ENCODE results near the gene EPHA6. TPM values are rescaled to one million over a fixed set of nuclear protein-coding genes. Genes with fewer than 3 reads are reported as not detected.
"Not testable (repeated sequence)": the region's sequence is repeated elsewhere in the genome, so short reads cannot be mapped to it uniquely, and the experiment has no call there.

Gene EPHA6
- total RNA-seq, 1 donor from 2014 or later = not detected

- no peaks in the 10 kb centered on the region for H3K9me3 Mint-ChIP-seq
- no peak for DNase-seq (ENCODE audit: low spot score)
- intact Hi-C loops (cut with micrococcal nuclease) = no loop called here
- no peaks in the 10 kb centered on the region for H3K36me3 Mint-ChIP-seq (ENCODE audit: low read depth)
- no peaks in the 10 kb centered on the region for H3K27me3 Mint-ChIP-seq (ENCODE audit: insufficient read depth)
- no peak overlapping the region for H3K27ac Mint-ChIP-seq
- no peaks in the 10 kb centered on the region for H3K4me1 Mint-ChIP-seq (ENCODE audit: low read depth)
- no peak overlapping the region for H3K4me3 Mint-ChIP-seq
These were observed 144.5 kb downstream of the EPHA6 start for GRCh38 chr3:96958856-96959255.

- no peak for DNase-seq (ENCODE audit: low spot score)
- H3K4me3 Mint-ChIP-seq = no peak overlapping the region
- no peaks in the 10 kb centered on the region for H3K27me3 Mint-ChIP-seq (ENCODE audit: insufficient read depth)
- H3K9me3 Mint-ChIP-seq = no peaks in the 10 kb centered on the region
- no peaks in the 10 kb centered on the region for H3K4me1 Mint-ChIP-seq (ENCODE audit: low read depth)
- intact Hi-C loops (cut with micrococcal nuclease) = no loop called here
- no peaks in the 10 kb centered on the region for H3K36me3 Mint-ChIP-seq (ENCODE audit: low read depth)
- H3K27ac Mint-ChIP-seq = no peak overlapping the region
These were observed 145.1 kb downstream of the EPHA6 start for GRCh38 chr3:96959474-96959873.

GRCh38 chr3:96959901-96960641 lies 145.7 kb downstream of the EPHA6 start:
- intact Hi-C loops (cut with micrococcal nuclease) = no loop called here
- Mint-ChIP-seq H3K27ac (no peak overlapping the region), H3K9me3 (no peaks in the 10 kb centered on the region), H3K36me3 (ENCODE audit: low read depth) (no peaks in the 10 kb centered on the region), H3K27me3 (ENCODE audit: insufficient read depth) (no peaks in the 10 kb centered on the region), H3K4me3 (no peak overlapping the region), H3K4me1 (ENCODE audit: low read depth) (no peaks in the 10 kb centered on the region)
- DNase-seq (ENCODE audit: low spot score) = no peak

GRCh38 chr3:96960661-96961330 lies 146.4 kb downstream of the EPHA6 start:
- intact Hi-C loops (cut with micrococcal nuclease) = no loop called here
- H3K36me3 Mint-ChIP-seq (ENCODE audit: low read depth) = no peaks in the 10 kb centered on the region
- no peaks in the 10 kb centered on the region for H3K4me1 Mint-ChIP-seq (ENCODE audit: low read depth)
- no peak overlapping the region for H3K27ac Mint-ChIP-seq
- no peaks in the 10 kb centered on the region for H3K9me3 Mint-ChIP-seq
- no peaks in the 10 kb centered on the region for H3K27me3 Mint-ChIP-seq (ENCODE audit: insufficient read depth)
- DNase-seq (ENCODE audit: low spot score) = no peak
- H3K4me3 Mint-ChIP-seq = no peak overlapping the region

- no peaks in the 10 kb centered on the region for H3K4me1 Mint-ChIP-seq (ENCODE audit: low read depth)
- no peak overlapping the region for H3K4me3 Mint-ChIP-seq
- H3K9me3 Mint-ChIP-seq = no peaks in the 10 kb centered on the region
- no peaks in the 10 kb centered on the region for H3K36me3 Mint-ChIP-seq (ENCODE audit: low read depth)
- H3K27me3 Mint-ChIP-seq (ENCODE audit: insufficient read depth) = no peaks in the 10 kb centered on the region
- no peak for DNase-seq (ENCODE audit: low spot score)
- H3K27ac Mint-ChIP-seq = no peak overlapping the region
- intact Hi-C loops (cut with micrococcal nuclease) = no loop called here
These were observed 147.2 kb downstream of the EPHA6 start for GRCh38 chr3:96961576-96961975.

- no peaks in the 10 kb centered on the region for H3K27me3 Mint-ChIP-seq (ENCODE audit: insufficient read depth)
- H3K9me3 Mint-ChIP-seq = no peaks in the 10 kb centered on the region
- H3K27ac Mint-ChIP-seq = no peak overlapping the region
- no peak for DNase-seq (ENCODE audit: low spot score)
- no peaks in the 10 kb centered on the region for H3K36me3 Mint-ChIP-seq (ENCODE audit: low read depth)
- H3K4me3 Mint-ChIP-seq = no peak overlapping the region
- no peaks in the 10 kb centered on the region for H3K4me1 Mint-ChIP-seq (ENCODE audit: low read depth)
- intact Hi-C loops (cut with micrococcal nuclease) = no loop called here
These were observed 152.0 kb downstream of the EPHA6 start for GRCh38 chr3:96966181-96966929.

GRCh38 chr3:96970211-96970610 lies 155.8 kb downstream of the EPHA6 start:
- intact Hi-C loops (cut with micrococcal nuclease) = no loop called here
- no peak overlapping the region for H3K4me3 Mint-ChIP-seq
- H3K27ac Mint-ChIP-seq = no peak overlapping the region
- H3K4me1 Mint-ChIP-seq (ENCODE audit: low read depth) = no peaks in the 10 kb centered on the region
- no peaks in the 10 kb centered on the region for H3K36me3 Mint-ChIP-seq (ENCODE audit: low read depth)
- no peaks in the 10 kb centered on the region for H3K27me3 Mint-ChIP-seq (ENCODE audit: insufficient read depth)
- DNase-seq (ENCODE audit: low spot score) = no peak
- H3K9me3 Mint-ChIP-seq = no peaks in the 10 kb centered on the region

- no peak overlapping the region for H3K4me3 Mint-ChIP-seq
- intact Hi-C loops (cut with micrococcal nuclease) = no loop called here
- H3K4me1 Mint-ChIP-seq (ENCODE audit: low read depth) = no peaks in the 10 kb centered on the region
- no peak overlapping the region for H3K27ac Mint-ChIP-seq
- no peaks in the 10 kb centered on the region for H3K27me3 Mint-ChIP-seq (ENCODE audit: insufficient read depth)
- H3K9me3 Mint-ChIP-seq = no peaks in the 10 kb centered on the region
- DNase-seq (ENCODE audit: low spot score) = no peak
- H3K36me3 Mint-ChIP-seq (ENCODE audit: low read depth) = no peaks in the 10 kb centered on the region
These were observed 163.3 kb downstream of the EPHA6 start for GRCh38 chr3:96977671-96978070.

GRCh38 chr3:96983716-96984115 lies 169.3 kb downstream of the EPHA6 start:
- H3K9me3 Mint-ChIP-seq; H3K27ac Mint-ChIP-seq; intact Hi-C loops (cut with micrococcal nuclease); DNase-seq (ENCODE audit: low spot score); H3K36me3 Mint-ChIP-seq (ENCODE audit: low read depth); H3K27me3 Mint-ChIP-seq (ENCODE audit: insufficient read depth); H3K4me3 Mint-ChIP-seq; H3K4me1 Mint-ChIP-seq (ENCODE audit: low read depth): not testable (repeated sequence)

- Mint-ChIP-seq H3K4me1 (ENCODE audit: low read depth) (no peaks in the 10 kb centered on the region), H3K27ac (no peak overlapping the region), H3K27me3 (ENCODE audit: insufficient read depth) (no peaks in the 10 kb centered on the region), H3K9me3 (no peaks in the 10 kb centered on the region), H3K4me3 (no peak overlapping the region), H3K36me3 (ENCODE audit: low read depth) (no peaks in the 10 kb centered on the region)
- intact Hi-C loops (cut with micrococcal nuclease) = no loop called here
- no peak for DNase-seq (ENCODE audit: low spot score)
These were observed 171.8 kb downstream of the EPHA6 start for GRCh38 chr3:96986241-96986640.

- Mint-ChIP-seq H3K27ac (no peak overlapping the region), H3K27me3 (ENCODE audit: insufficient read depth) (no peaks in the 10 kb centered on the region), H3K4me3 (no peak overlapping the region), H3K36me3 (ENCODE audit: low read depth) (no peaks in the 10 kb centered on the region), H3K9me3 (peaks cover 5% of the 10 kb centered on the region), H3K4me1 (ENCODE audit: low read depth) (no peaks in the 10 kb centered on the region)
- DNase-seq (ENCODE audit: low spot score) = no peak
- intact Hi-C loops (cut with micrococcal nuclease) = no loop called here
These were observed 176.8 kb downstream of the EPHA6 start for GRCh38 chr3:96991231-96991630.

- no peaks in the 10 kb centered on the region for H3K27me3 Mint-ChIP-seq (ENCODE audit: insufficient read depth)
- no peak for DNase-seq (ENCODE audit: low spot score)
- intact Hi-C loops (cut with micrococcal nuclease) = no loop called here
- no peaks in the 10 kb centered on the region for H3K4me1 Mint-ChIP-seq (ENCODE audit: low read depth)
- peaks cover 5% of the 10 kb centered on the region for H3K9me3 Mint-ChIP-seq
- H3K36me3 Mint-ChIP-seq (ENCODE audit: low read depth) = no peaks in the 10 kb centered on the region
- no peak overlapping the region for H3K4me3 Mint-ChIP-seq
- H3K27ac Mint-ChIP-seq = no peak overlapping the region
These were observed 177.5 kb downstream of the EPHA6 start for GRCh38 chr3:96991800-96992365.

- H3K9me3 Mint-ChIP-seq = peaks cover 5% of the 10 kb centered on the region
- no peaks in the 10 kb centered on the region for H3K4me1 Mint-ChIP-seq (ENCODE audit: low read depth)
- intact Hi-C loops (cut with micrococcal nuclease) = no loop called here
- H3K27me3 Mint-ChIP-seq (ENCODE audit: insufficient read depth) = no peaks in the 10 kb centered on the region
- no peak for DNase-seq (ENCODE audit: low spot score)
- H3K4me3 Mint-ChIP-seq = no peak overlapping the region
- H3K27ac Mint-ChIP-seq = no peak overlapping the region
- H3K36me3 Mint-ChIP-seq (ENCODE audit: low read depth) = no peaks in the 10 kb centered on the region
These were observed 180.6 kb downstream of the EPHA6 start for GRCh38 chr3:96994988-96995387.

Data from activated T-helper 1 cell treated with anti-CD3 and anti-CD28 coated beads, Interleukin-12 subunit alpha, Interleukin-12 subunit beta, Interleukin-2, Interleukin-4 antibody, amounts not matched to agents 30 ng/mL and 10 ng/mL and 1 ng/mL, durations not matched to agents 14 hours and 24 hours and 36 hours (primary cell).